Naive thymus-derived CD8-positive, alpha-beta T cell (primary cell): Measurements from ENCODE around the gene WFIKKN1. TPM values are rescaled to one million over a fixed set of nuclear protein-coding genes. Genes with fewer than 3 reads are reported as not detected.
A peak's percentile ranks its signal among the peaks of the same experiment; 100 is the strongest.

Experiments used
- ATAC-seq, 2 donors: fragments of 150-1000 bp; cut with Tn5 transposase in 1 of 2; sonication (Bioruptor Pico), chemical (Tn5 transposase) in 1 of 2; 1 replicate in 1 of 2; 2 replicates in 1 of 2; pipeline ENCODE4 v1.10.0; 2021; ENCODE audit warnings: mild to moderate bottlenecking in 2 of 2, moderate library complexity in 2 of 2
- POLR2A ChIA-PET: fragments of 350-600 bp; sonication (Branson Sonifier 250); formaldehyde crosslinking; loops from one replicate; lab custom pipeline; 2021; ENCODE audit warnings: antibody characterized with exemption; lab: Charles Lee
- DNase-seq, 10 donors: peaks; one replicate each; pipeline versions ENCODE4 v3.0.0 to v3.0.0-alpha.2; 2020 to 2022
- H3K27ac Mint-ChIP-seq, 10 donors: one replicate each; pipeline ENCODE4 v1.8.0; 2020 to 2022; ENCODE audit warnings: mild to moderate bottlenecking in 10 of 10, mixed read lengths in 10 of 10, moderate library complexity in 4 of 10, inconsistent platforms in 1 of 10
- H3K27me3 Mint-ChIP-seq, 5 donors: one replicate each; pipeline ENCODE4 v1.8.0; 2021 to 2022; ENCODE audit warnings: mixed read lengths in 5 of 5
- H3K36me3 Mint-ChIP-seq, 3 donors: one replicate each; pipeline ENCODE4 v1.8.0; 2020 to 2022; ENCODE audit warnings: mixed read lengths in 3 of 3, mild to moderate bottlenecking in 2 of 3, inconsistent platforms in 1 of 3
- H3K4me1 Mint-ChIP-seq, 4 donors: one replicate each; pipeline ENCODE4 v1.8.0; 2021 to 2022; ENCODE audit warnings: mixed read lengths in 4 of 4
- H3K4me3 Mint-ChIP-seq, 10 donors: one replicate each; pipeline ENCODE4 v1.8.0; 2020 to 2022; ENCODE audit warnings: mild to moderate bottlenecking in 10 of 10, mixed read lengths in 10 of 10, moderate library complexity in 6 of 10, inconsistent platforms in 1 of 10
- H3K9me3 Mint-ChIP-seq, 9 donors: one replicate each; pipeline ENCODE4 v1.8.0; 2020 to 2022; ENCODE audit warnings: mixed read lengths in 9 of 9, mild to moderate bottlenecking in 3 of 9, inconsistent platforms in 1 of 9, moderate library complexity in 1 of 9
- polyA plus RNA-seq, 3 donors: library from polyadenylated mRNA; unstranded; fragments of 300-500 nt; fragmentation: Illumina TruSeq; gene quantifications; one replicate each; pipeline ENCODE4 v1.2.3, GENCODE V29; 2021
- total RNA-seq, 8 experiments: library from RNA in 2 of 8; stranded (reverse) in 2 of 8; gene quantifications; one replicate each; pipeline ENCODE4 v1.2.3 and lab custom pipeline; 2021 to 2026

WFIKKN1 gene
- total and polyA plus RNA-seq, 5 experiments from 2014 or later = 0.07 to 0.57 (median 0.47) TPM; not detected in 2

- Mint-ChIP-seq H3K27me3 (no peaks in the 10 kb centered on the region), H3K9me3 (no peaks in the 10 kb centered on the region), H3K4me3 (peak within 1 kb of the TSS; percentile 65 to 87 (median 80)), H3K4me1 (peaks cover 0 to 17% (median 11%) of the 10 kb centered on the region in 4 donors), H3K36me3 (peaks cover 0 to 13% (median 0%) of the 10 kb centered on the region in 3 donors), H3K27ac (peak within 1 kb of the TSS in 9 of 10 donors; percentile 79 to 96 (median 87))
- POLR2A ChIA-PET = interaction anchor here (0.6 to 7.9 kb wide), 11 partner anchors 11 to 71 kb away, joined by 3 to 95 read pairs (median 4); partner anchors contain the start of genes JMJD8, METTL26, STUB1 and WDR24
- peak; percentile 79 to 92 (median 86) for DNase-seq
- ATAC-seq = peak; percentile 88 to 94
Measured at GRCh38 chr16:667780-668518, 37.2 kb downstream of the WFIKKN1 start, which contains the start of gene RHOT2. Gene RHOT2, plus strand, starts transcription at chr16:668132. Its CDS starts 68 bp downstream, at chr16:668200.

- H3K9me3 Mint-ChIP-seq = no peaks in the 10 kb centered on the region
- peaks cover 0 to 19% (median 10%) of the 10 kb centered on the region in 4 donors for H3K4me1 Mint-ChIP-seq
- H3K27me3 Mint-ChIP-seq = no peaks in the 10 kb centered on the region
- DNase-seq = no peak
- peaks cover 0 to 18% (median 0%) of the 10 kb centered on the region in 3 donors for H3K36me3 Mint-ChIP-seq
- H3K4me3 Mint-ChIP-seq = peak overlapping the region; percentile 56 to 85 (median 76)
- H3K27ac Mint-ChIP-seq = peak overlapping the region in 6 of 10 donors; percentile 68 to 80 (median 70)
- POLR2A ChIA-PET = interaction anchor here (1.1 to 7.9 kb wide), 8 partner anchors 12 to 71 kb away, joined by 3 to 95 read pairs (median 8); partner anchors contain the start of genes JMJD8, METTL26, STUB1 and WDR24
- peak; percentile 11 to 14 for ATAC-seq
Measured at GRCh38 chr16:668519-669171, 37.9 kb downstream of the WFIKKN1 start.

GRCh38 chr16:669666-670065 is 38.9 kb downstream of the WFIKKN1 start:
- Mint-ChIP-seq H3K27ac (peak overlapping the region in 4 of 10 donors; percentile 43 to 75 (median 60)), H3K4me3 (peak overlapping the region in 9 of 10 donors; percentile 11 to 85 (median 39)), H3K4me1 (peaks cover 1 to 19% (median 10%) of the 10 kb centered on the region in 4 donors), H3K27me3 (no peaks in the 10 kb centered on the region), H3K9me3 (no peaks in the 10 kb centered on the region), H3K36me3 (peaks cover 0 to 18% (median 0%) of the 10 kb centered on the region in 3 donors)
- no peak for ATAC-seq
- POLR2A ChIA-PET = interaction anchor here (1.0 to 7.9 kb wide), 3 partner anchors 11 to 33 kb away, joined by 3 to 95 read pairs (median 16); partner anchors contain the start of genes JMJD8, METTL26 and STUB1
- no peak for DNase-seq

GRCh38 chr16:670485-671352 is 39.9 kb downstream of the WFIKKN1 start:
- H3K9me3 Mint-ChIP-seq = no peaks in the 10 kb centered on the region
- no peaks in the 10 kb centered on the region for H3K27me3 Mint-ChIP-seq
- peaks cover 1 to 26% (median 16%) of the 10 kb centered on the region in 4 donors for H3K4me1 Mint-ChIP-seq
- no peak overlapping the region for H3K27ac Mint-ChIP-seq
- POLR2A ChIA-PET = interaction anchor here (0.6 to 7.9 kb wide), 5 partner anchors 10 to 651 kb away, joined by 3 to 95 read pairs (median 4); partner anchors contain the start of genes JMJD8, METTL26, STUB1 and WDR24
- peak overlapping the region in 4 of 10 donors; percentile 18 to 58 (median 48) for H3K4me3 Mint-ChIP-seq
- H3K36me3 Mint-ChIP-seq = peaks cover 0 to 19% (median 0%) of the 10 kb centered on the region in 3 donors
- no peak for ATAC-seq
- DNase-seq = no peak

GRCh38 chr16:671353-672131 is 40.8 kb downstream of the WFIKKN1 start:
- Mint-ChIP-seq H3K4me3 (peak overlapping the region in 2 of 10 donors; percentile 9 to 58), H3K9me3 (no peaks in the 10 kb centered on the region), H3K27ac (no peak overlapping the region), H3K4me1 (peaks cover 1 to 27% (median 16%) of the 10 kb centered on the region in 4 donors), H3K36me3 (peaks cover 0 to 19% (median 0%) of the 10 kb centered on the region in 3 donors), H3K27me3 (peaks cover 0 to 2% (median 0%) of the 10 kb centered on the region in 5 donors)
- DNase-seq = no peak
- no peak for ATAC-seq
- POLR2A ChIA-PET = interaction anchor here (0.6 to 7.9 kb wide), 3 partner anchors 9 to 650 kb away, joined by 3 to 95 read pairs (median 4); partner anchors contain the start of genes JMJD8, STUB1 and WDR24

- ATAC-seq (no peak), DNase-seq (no peak)
- H3K4me3 Mint-ChIP-seq = no peak overlapping the region
- H3K4me1 Mint-ChIP-seq = peaks cover 1 to 28% (median 16%) of the 10 kb centered on the region in 4 donors
- H3K9me3 Mint-ChIP-seq = no peaks in the 10 kb centered on the region
- H3K36me3 Mint-ChIP-seq = peaks cover 0 to 19% (median 0%) of the 10 kb centered on the region in 3 donors
- POLR2A ChIA-PET = interaction anchor here (1.3 kb wide), 1 partner anchor 23 kb away, joined by 8 read pairs; no protein-coding TSS in a partner anchor
- H3K27me3 Mint-ChIP-seq = peaks cover 0 to 2% (median 0%) of the 10 kb centered on the region in 5 donors
- no peak overlapping the region for H3K27ac Mint-ChIP-seq
Measured at GRCh38 chr16:672371-672770, 41.6 kb downstream of the WFIKKN1 start.

GRCh38 chr16:672851-673250 is 42.1 kb downstream of the WFIKKN1 start:
- DNase-seq (no peak), ATAC-seq (no peak)
- Mint-ChIP-seq H3K27ac (no peak overlapping the region), H3K4me3 (no peak overlapping the region), H3K4me1 (peaks cover 1 to 24% (median 12%) of the 10 kb centered on the region in 4 donors), H3K36me3 (peaks cover 0 to 19% (median 0%) of the 10 kb centered on the region in 3 donors), H3K9me3 (no peaks in the 10 kb centered on the region), H3K27me3 (peaks cover 0 to 2% (median 0%) of the 10 kb centered on the region in 5 donors)
- POLR2A ChIA-PET = interaction anchor here (0.8 to 1.3 kb wide), 3 partner anchors 17 to 48 kb away, joined by 3 to 8 read pairs (median 4); partner anchors contain the start of gene ANTKMT

GRCh38 chr16:673399-673991 is 42.7 kb downstream of the WFIKKN1 start:
- peaks cover 0 to 2% (median 0%) of the 10 kb centered on the region in 5 donors for H3K27me3 Mint-ChIP-seq
- POLR2A ChIA-PET = interaction anchor here (0.6 to 1.5 kb wide), 5 partner anchors 11 to 481 kb away, joined by 3 to 8 read pairs (median 4); partner anchors contain the start of genes ANTKMT and JMJD8
- H3K4me1 Mint-ChIP-seq = peaks cover 1 to 24% (median 11%) of the 10 kb centered on the region in 4 donors
- no peak for DNase-seq
- no peak overlapping the region for H3K27ac Mint-ChIP-seq
- no peak for ATAC-seq
- no peaks in the 10 kb centered on the region for H3K9me3 Mint-ChIP-seq
- H3K36me3 Mint-ChIP-seq = peaks cover 0 to 19% (median 0%) of the 10 kb centered on the region in 3 donors
- H3K4me3 Mint-ChIP-seq = no peak overlapping the region

GRCh38 chr16:674214-674881 is 43.6 kb downstream of the WFIKKN1 start:
- peaks cover 0 to 2% (median 0%) of the 10 kb centered on the region in 5 donors for H3K27me3 Mint-ChIP-seq
- no peaks in the 10 kb centered on the region for H3K9me3 Mint-ChIP-seq
- peak overlapping the region in 1 of 10 donors; percentile 66 for H3K4me3 Mint-ChIP-seq
- H3K36me3 Mint-ChIP-seq = peaks cover 0 to 19% (median 0%) of the 10 kb centered on the region in 3 donors
- POLR2A ChIA-PET = interaction anchor here (1.5 to 2.7 kb wide), 3 partner anchors 10 to 26 kb away, joined by 3 to 14 read pairs (median 4); partner anchors contain the start of genes JMJD8 and WDR24
- peaks cover 3 to 23% (median 9%) of the 10 kb centered on the region in 4 donors for H3K4me1 Mint-ChIP-seq
- DNase-seq = no peak
- no peak for ATAC-seq
- H3K27ac Mint-ChIP-seq = no peak overlapping the region
